GM13977 (cell line): ENCODE results near the gene WFDC8.

Experiments
- DNase-seq: peaks from one replicate; pipeline ENCODE4 v3.0.0; 2012; ENCODE audit warnings: low spot score
- CTCF ChIP-seq: IDR thresholded peaks from 2 replicates; pipeline ENCODE4 v1.5.1; 2012; ENCODE audit warnings: mild to moderate bottlenecking, control low read depth; ENCODE audit not compliant: insufficient read depth; ENCODE audit errors: extremely low read depth, missing control alignments
- in situ Hi-C: fragments of 300-500 bp; cut with MboI; formaldehyde crosslinking; loops from one replicate; pipeline ENCODE4 v1.12.0; 2022; ENCODE audit warnings: low sequenced_read_pairs, low pct_unique_long_range_greater_than_20kb, mixed read lengths, inconsistent platforms; ENCODE audit not compliant: unreplicated experiment

The WFDC8 gene

GRCh38 chr20:45545351-45545750 is 33.7 kb downstream of the WFDC8 start:
- in situ Hi-C loops: no loop called here
- no peak for DNase-seq
- TF ChIP-seq CTCF: no peak

- no peak for TF ChIP-seq CTCF
- DNase-seq: no peak
- in situ Hi-C loops: no loop called here
Measured at GRCh38 chr20:45539382-45539781, 39.7 kb downstream of the WFDC8 start, which contains the start of gene WFDC6. WFDC6 (minus strand) TSS chr20:45539482; CDS start chr20:45539407, 75 bp downstream.

DNA sequence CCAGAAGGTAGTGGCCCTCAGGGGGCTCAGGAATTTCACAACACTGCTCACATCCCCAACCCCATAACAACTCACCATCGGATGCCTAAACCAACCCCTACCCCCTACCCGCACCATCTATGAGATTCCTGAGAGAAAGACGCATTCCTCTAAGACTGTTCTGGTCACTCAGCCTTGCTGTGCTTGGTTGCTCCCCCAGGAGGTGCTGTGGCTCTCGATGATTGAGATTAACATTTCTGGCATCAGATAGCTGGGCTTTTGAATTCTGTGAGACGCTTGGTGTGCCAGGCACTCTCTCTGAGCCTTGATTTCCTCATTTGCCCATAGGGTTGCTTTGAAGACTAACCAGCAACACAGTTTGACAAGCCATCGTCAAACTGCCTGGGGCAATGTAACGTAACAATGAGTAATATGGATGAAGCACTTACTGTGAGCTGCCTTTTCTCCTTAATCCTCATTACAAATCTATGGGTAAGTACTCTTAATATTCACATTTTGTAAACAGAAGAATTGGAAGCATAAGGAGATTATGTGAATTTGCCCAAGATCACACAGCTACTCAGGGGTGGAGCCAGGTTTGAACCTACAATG is 40.8 kb downstream of the WFDC8 start:
- no peak for TF ChIP-seq CTCF
- DNase-seq: no peak
- in situ Hi-C loops: no loop called here

GRCh38 chr20:45527294-45527693 is 51.8 kb downstream of the WFDC8 start:
- in situ Hi-C loops: no loop called here
- no peak for DNase-seq
- TF ChIP-seq CTCF: no peak

GRCh38 chr20:45523821-45524220 is 55.3 kb downstream of the WFDC8 start:
- in situ Hi-C loops: no loop called here
- no peak for DNase-seq
- no peak for TF ChIP-seq CTCF

GRCh38 chr20:45518282-45518681 is 60.8 kb downstream of the WFDC8 start:
- no peak for DNase-seq
- TF ChIP-seq CTCF: no peak

More at GRCh38 chr20:45518282-45518681, 60.8 kb downstream of the WFDC8 start:
- in situ Hi-C loops: no loop called here
